K562 (cell line): ENCODE data around the gene PQBP1.

Source experiments
- CHD4 ChIP-seq: fragments of 200-600 bp; sonication (generic); IDR thresholded peaks from 3 replicates; pipeline ENCODE4 v1.6.1; 2012; ENCODE audit warnings: low read depth, mild to moderate bottlenecking, mixed read lengths, low read length, inconsistent platforms; ENCODE audit not compliant: insufficient read depth, insufficient replicate concordance, poor library complexity, severe bottlenecking
- DACH1 ChIP-seq: fragments of 450-650 bp; IDR thresholded peaks from 2 replicates; pipeline ENCODE4 v1.6.1; 2018; ENCODE audit not compliant: partially characterized antibody
- EP300 ChIP-seq: IDR thresholded peaks from 2 replicates; pipeline ENCODE4 v1.6.1; 2012; ENCODE audit warnings: low read length, improper control_type of control experiment
- ESRRA ChIP-seq: fragments of 450-650 bp; IDR thresholded peaks from 2 replicates; pipeline ENCODE4 v1.6.1; 2014; ENCODE audit warnings: low read depth, mild to moderate bottlenecking, moderate library complexity, borderline replicate concordance
- FOSL1 ChIP-seq: fragments of 200-800 bp; sonication (Bioruptor generic); conservative IDR thresholded peaks from 2 replicates; pipeline ENCODE4 v1.6.1; 2016; ENCODE audit warnings: missing genetic modification characterization, missing compliant biosample characterization
- KDM5B ChIP-seq: fragments of 200-600 bp; sonication (generic); IDR thresholded peaks from 2 replicates; pipeline ENCODE4 v1.6.1; 2012; ENCODE audit warnings: low read depth, mild to moderate bottlenecking, moderate library complexity, low read length, control low read depth, inconsistent platforms; ENCODE audit not compliant: insufficient replicate concordance
- MAZ ChIP-seq, 2 experiments: fragments of 450-650 bp in 1 of 2; sonication (generic) in 1 of 2; formaldehyde crosslinking; IDR thresholded peaks in 1 of 2; conservative IDR thresholded peaks in 1 of 2; 2 replicates each; pipeline versions ENCODE4 v1.4.0 to v1.5.0; 2020; ENCODE audit warnings: mild to moderate bottlenecking in 1 of 2, missing genetic modification reagents in 1 of 2
- NFRKB ChIP-seq: fragments of 450-650 bp; IDR thresholded peaks from 2 replicates; pipeline ENCODE4 v1.6.1; 2016; ENCODE audit warnings: low read depth
- PHB2 ChIP-seq: fragments of 450-650 bp; IDR thresholded peaks from 2 replicates; pipeline ENCODE4 v1.6.1; 2017; ENCODE audit warnings: low read depth
- POLR2A ChIP-seq: fragments of 450-650 bp; conservative IDR thresholded peaks from 2 replicates; pipeline ENCODE4 v1.6.1; 2016
- RBFOX2 ChIP-seq: fragments of 200-400 bp; formaldehyde crosslinking; IDR thresholded peaks from 2 replicates; pipeline ENCODE4 v1.6.1; 2017; ENCODE audit warnings: low read depth, mild to moderate bottlenecking, low read length, moderate library complexity
- YBX1 ChIP-seq: fragments of 450-650 bp; IDR thresholded peaks from 2 replicates; pipeline ENCODE4 v1.7.1; 2016; ENCODE audit warnings: mild to moderate bottlenecking
- ZNF384 ChIP-seq: IDR thresholded peaks from 2 replicates; pipeline ENCODE4 v1.6.1; 2012; ENCODE audit warnings: low read depth, low read length, improper control_type of control experiment

- TF ChIP-seq PHB2 (no peak), POLR2A (no peak), YBX1 (no peak), EP300 (0 out of 2 replicates have a peak, but pooled peaks have one; percentile 16), NFRKB (no peak), RBFOX2 (no peak), DACH1 (no peak), CHD4 (no peak), ZNF384 (no peak), MAZ (CRISPR knock-in tag; conservative IDR thresholded peaks at IDR 0.05 in 1 of 2, IDR thresholded peaks at IDR 0.05 in 1 of 2) (no peak), FOSL1 (tag) (no peak), ESRRA (no peak), KDM5B (no peak)
Measured at GRCh38 chrX:48948589-48948988, 50.9 kb downstream of the PQBP1 start.
